Cerebellar cortex (tissue), 1 donor: ENCODE data around the gene MAN1A2.
"Not testable (repeated sequence)": the region's sequence is repeated elsewhere in the genome, so short reads cannot be mapped to it uniquely, and the experiment has no call there.

Experiments used
- DNase-seq: peaks from one replicate; pipeline ENCODE4 v3.0.0-alpha.2; 2015; ENCODE audit warnings: low spot score

MAN1A2 gene

DNA sequence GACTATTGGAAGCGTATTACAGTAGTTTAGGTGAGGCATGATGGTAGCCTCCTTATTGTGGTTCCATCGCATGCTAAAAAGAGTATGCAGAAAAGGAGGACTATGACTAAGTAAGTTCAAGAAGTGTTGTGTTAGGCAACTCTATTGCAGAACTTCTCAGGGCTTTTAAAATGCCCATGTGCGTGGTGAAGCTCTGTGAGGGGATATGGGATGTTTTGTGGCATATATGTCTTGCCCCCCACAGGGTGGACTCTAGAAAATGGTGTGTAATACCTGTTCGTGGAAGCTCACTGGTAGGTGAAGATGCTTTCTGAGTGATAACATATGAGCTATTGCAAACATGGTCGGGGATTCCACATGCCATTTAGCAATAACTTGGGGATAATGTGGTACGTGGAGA, 31.7 kb downstream of the MAN1A2 start:
- no peak for DNase-seq

GRCh38 chr1:117401761-117402160, 34.5 kb downstream of the MAN1A2 start:
- DNase-seq, result no peak

DNA sequence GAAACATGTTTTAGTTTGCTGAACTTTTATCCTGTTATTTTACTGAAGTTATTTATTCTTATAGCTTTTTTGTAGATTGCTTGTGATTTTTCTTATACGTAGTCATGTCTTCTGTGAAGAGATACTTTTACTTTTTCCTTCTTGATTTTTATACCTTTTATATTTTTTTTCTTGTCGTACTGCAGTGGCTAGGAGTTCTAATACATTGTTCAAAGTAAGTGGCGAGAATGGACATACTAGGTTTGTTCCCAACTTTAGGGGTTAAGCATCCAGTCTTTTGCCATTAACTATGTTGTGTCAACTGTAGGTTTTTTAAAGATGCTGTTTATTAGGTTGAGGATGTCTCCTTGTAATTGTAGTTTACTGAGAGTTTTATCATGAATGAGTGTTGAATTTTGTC, 36.3 kb downstream of the MAN1A2 start:
- DNase-seq, result no peak

- DNase-seq, result no peak
These were observed 37.8 kb downstream of the MAN1A2 start for GRCh38 chr1:117405042-117405441.

DNA sequence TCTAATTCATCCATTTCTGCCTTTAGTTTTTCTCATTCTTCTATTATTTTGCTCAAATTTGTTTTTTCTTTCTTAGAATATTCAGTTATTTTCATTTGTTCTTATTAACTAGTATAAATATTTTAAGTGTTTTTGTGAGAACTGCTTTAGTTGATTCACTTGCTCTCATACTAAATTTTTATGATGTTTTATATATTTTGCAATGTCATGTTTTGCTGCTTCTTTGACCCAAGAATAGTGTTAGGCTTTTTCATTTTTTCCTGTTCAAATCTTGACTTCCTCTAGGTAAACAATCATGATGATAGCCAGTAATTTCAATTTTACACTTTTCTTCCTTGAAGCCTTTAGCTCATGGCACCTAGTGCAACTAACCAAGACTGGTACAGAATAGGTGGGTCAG, 45.2 kb downstream of the MAN1A2 start:
- no peak for DNase-seq

- no peak for DNase-seq
These were observed 46.2 kb downstream of the MAN1A2 start for GRCh38 chr1:117413412-117413811.

- no peak for DNase-seq
These were observed 47.7 kb downstream of the MAN1A2 start for GRCh38 chr1:117414943-117415342.

GRCh38 chr1:117416004-117416403, 48.8 kb downstream of the MAN1A2 start:
- DNase-seq, result no peak

- no peak for DNase-seq
These were observed 49.4 kb downstream of the MAN1A2 start for GRCh38 chr1:117416546-117417125.

DNA sequence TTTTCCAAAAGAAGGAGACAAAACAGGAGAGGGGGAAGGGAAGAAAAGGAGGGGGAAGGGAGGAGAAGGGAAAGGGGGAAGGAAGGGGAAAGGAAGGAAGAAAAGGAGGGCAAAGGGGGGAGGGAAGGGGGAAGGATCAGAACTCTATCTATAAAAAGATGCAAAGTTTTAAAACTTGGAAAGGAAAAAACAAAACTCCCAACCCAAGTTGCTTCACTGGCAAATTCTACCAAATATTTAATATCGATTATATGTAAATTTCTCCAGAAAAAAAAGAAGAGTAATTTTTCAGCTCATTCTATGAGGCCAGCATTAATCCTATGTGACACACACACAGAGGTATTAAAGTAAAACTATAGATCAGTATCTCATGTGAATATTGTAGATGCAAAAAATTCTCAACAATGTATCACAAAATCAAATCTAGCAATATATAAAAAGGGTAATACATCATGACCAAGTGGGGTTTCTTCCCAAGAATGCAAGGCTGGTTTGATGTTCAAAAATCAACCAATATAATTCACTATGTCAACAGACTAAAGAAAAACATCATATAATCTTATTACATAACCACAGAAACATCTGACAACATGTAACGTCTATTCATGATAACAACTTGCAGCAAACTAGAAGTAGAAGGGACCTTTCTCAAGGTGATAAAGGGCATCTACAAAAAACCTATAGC, 57.9 kb downstream of the MAN1A2 start:
- DNase-seq, result no peak

- no peak for DNase-seq
These were observed 60.0 kb downstream of the MAN1A2 start for GRCh38 chr1:117427297-117427696.

- no peak for DNase-seq
These were observed 66.7 kb downstream of the MAN1A2 start for GRCh38 chr1:117433943-117434342.

- no peak for DNase-seq
These were observed 69.3 kb downstream of the MAN1A2 start for GRCh38 chr1:117436513-117436912.

GRCh38 chr1:117447661-117448060, 80.4 kb downstream of the MAN1A2 start:
- no peak for DNase-seq

DNA sequence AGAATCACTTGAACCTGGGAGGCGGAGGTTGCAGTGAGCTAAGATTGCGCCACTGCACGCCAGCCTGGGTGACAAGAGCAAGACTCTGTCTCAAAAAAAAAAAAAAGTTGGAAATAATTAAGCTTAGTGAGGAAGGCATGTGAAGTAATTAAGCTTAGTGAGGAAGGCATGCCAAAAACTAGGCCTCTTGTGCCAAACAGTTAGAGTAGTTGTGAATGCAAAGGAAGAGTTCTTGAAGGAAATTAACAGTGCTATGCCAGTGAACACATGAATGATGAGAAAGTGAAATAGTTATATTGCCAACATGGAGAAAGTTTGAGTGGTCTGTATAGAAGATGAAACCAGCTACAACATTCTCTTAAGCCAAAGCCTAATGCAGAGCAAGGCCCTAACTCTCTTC, 85.0 kb downstream of the MAN1A2 start:
- DNase-seq, result no peak

- DNase-seq, result no peak
These were observed 86.7 kb downstream of the MAN1A2 start for GRCh38 chr1:117453958-117454357.

DNA sequence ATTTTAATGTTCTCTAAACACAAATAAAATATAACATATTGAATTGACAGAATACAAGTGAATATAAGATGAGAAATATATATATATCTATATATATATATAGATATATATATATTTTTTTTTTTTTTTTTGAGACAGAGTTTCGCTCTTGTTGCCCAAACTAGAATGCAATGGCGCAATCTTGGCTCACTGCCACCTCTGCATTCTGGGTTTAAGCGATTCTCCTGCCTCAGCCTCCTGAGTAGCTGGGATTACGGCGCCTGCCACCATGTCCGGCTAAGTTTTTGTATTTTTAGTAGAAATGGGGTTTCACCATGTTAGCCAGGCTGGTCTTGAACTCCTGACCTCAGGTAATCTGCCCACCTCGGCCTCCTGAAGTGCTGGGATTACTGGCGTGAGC, 91.2 kb downstream of the MAN1A2 start:
- not testable (repeated sequence) for DNase-seq

DNA sequence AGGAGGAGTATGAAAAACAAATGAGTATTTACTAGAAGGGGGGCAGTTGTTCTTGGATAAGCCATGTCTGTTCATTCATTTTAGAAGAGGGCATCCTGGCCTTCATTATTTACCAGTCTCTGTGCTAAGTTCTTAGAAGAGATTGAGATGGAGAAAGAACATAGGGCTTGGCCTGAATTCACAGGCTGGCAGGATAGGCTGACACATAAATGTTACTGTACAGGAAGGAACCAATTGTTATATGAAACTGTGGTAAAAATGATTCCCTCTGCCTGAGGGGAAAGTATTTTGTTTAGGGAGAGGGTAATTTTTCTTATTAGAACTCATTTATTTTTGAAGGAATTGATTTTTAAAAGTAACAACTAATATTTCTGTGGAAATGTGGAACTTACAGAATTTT, 99.5 kb downstream of the MAN1A2 start:
- no peak for DNase-seq

DNA sequence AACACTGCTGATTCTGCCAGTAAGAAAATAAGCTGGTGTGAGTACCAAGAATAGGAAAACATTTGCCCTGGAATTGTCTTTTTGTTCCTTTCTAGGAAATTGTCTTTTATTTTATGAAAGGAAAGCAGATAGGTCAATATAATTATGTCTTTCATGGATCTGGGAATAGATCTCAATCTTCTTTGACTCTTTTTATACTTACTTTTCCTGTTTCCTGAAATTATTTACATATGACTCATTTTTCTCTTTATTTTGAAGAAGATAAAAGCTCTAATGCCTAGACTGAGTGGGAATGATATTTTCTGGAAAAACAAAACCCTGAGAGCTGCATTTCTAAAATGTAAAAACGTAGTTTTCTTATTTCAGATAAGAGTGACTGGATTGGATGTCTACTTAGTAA, 100.1 kb downstream of the MAN1A2 start:
- DNase-seq, result no peak

DNA sequence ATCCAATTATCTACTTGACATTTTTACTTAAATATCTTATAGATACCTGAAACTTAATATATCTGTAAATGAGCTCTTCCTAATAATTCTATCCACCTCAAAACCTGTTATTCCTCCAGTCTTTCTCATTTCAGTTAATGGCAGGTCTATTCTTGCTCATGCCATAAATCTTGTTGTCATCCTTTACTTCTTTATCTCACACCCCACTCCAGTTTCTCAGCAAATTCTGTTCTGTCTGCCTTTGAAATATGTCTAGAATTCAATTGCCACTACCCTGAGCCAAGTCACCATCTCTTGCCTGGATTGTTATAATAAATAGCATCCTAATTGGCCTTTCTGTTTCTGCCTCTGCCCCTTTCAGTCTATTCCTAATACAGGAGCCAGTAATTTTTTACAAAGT, 105.8 kb downstream of the MAN1A2 start:
- DNase-seq, result no peak

DNA sequence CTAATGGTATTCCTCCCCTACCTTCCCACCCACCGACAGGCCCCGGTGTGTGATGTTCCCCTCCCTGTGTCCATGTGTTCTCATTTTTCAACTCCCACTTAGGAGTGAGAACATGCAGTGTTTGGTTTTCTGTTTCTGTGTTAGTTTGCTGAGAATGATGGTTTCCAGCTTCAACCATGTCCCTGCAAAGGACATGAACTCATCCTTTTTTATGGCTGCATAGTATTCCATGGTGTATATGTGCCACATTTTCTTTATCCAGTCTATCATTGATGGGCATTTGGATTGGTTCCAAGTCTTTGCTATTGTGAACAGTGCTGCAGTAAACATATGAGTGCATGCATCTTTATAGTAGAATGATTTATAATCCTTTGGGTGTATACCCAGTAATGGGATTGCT, 108.2 kb downstream of the MAN1A2 start:
- DNase-seq, result not testable (repeated sequence)

DNA sequence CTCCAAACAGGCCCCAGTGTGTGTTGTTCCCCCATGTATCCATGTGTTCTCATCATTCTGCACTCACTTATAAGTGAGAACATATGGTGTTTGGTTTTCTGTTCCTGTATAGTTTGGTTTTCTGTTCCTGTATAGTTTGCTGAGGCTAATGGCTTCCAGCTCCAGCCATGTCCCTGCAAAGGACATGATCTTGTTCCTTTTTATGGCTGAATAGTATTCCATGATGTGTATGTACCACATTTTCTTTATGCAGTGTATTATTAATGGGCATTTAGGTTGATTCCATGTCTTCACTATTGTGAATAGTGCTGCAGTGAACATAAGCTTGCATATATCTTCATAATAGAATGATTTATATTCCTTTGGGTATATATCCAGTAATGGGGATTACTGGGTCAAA, 111.8 kb downstream of the MAN1A2 start:
- DNase-seq, result no peak

GRCh38 chr1:117481410-117481809, 114.2 kb downstream of the MAN1A2 start:
- no peak for DNase-seq

GRCh38 chr1:117493906-117494305, 126.7 kb downstream of the MAN1A2 start:
- no peak for DNase-seq
